Caco-2 (cell line): ENCODE data around the gene RBKS. TPM values are rescaled to one million over a fixed set of nuclear protein-coding genes. Genes with fewer than 3 reads are reported as not detected.
A peak's percentile ranks its signal among the peaks of the same experiment; 100 is the strongest.

Experiments
- BruUV-seq: library from RNA; stranded (reverse); fragments of 400-500 nt; replicated peaks from 2 replicates; lab custom pipeline; 2021; lab: Mats Ljungman, UMichigan
- CTCF ChIA-PET: fragments of 300-600 bp; sonication (Branson Sonifier 250); formaldehyde crosslinking; loops from one replicate; lab custom pipeline; 2022; ENCODE audit warnings: antibody characterized with exemption; lab: Charles Lee
- POLR2A ChIA-PET: fragments of 300-600 bp; sonication (Branson Sonifier 250); formaldehyde crosslinking; loops from one replicate; lab custom pipeline; 2022; ENCODE audit warnings: antibody characterized with exemption; lab: Charles Lee
- DNase-seq, 2 experiments: peaks; one replicate each; pipeline versions ENCODE4 v3.0.0 to v3.0.0-alpha.2; 2020 to 2022
- H3K27me3 ChIP-seq: replicated peaks from 2 replicates; pipeline ENCODE4 v1.6.0; 2011; ENCODE audit warnings: low read length; ENCODE audit not compliant: control insufficient read depth, insufficient read depth
- H3K36me3 ChIP-seq: 2 replicates; pipeline ENCODE4 v1.5.1; 2011; ENCODE audit warnings: low read length; ENCODE audit not compliant: control insufficient read depth, insufficient read depth
- H3K4me1 ChIP-seq: fragments of 250-450 bp; sonication (Bioruptor Pico); 2 replicates; pipeline ENCODE4 v1.5.1; 2020; ENCODE audit warnings: mild to moderate bottlenecking
- H3K4me3 ChIP-seq: 2 replicates; pipeline ENCODE4 v1.5.1; 2011; ENCODE audit warnings: low read depth, mild to moderate bottlenecking, control low read depth, low read length
- H3K9me3 ChIP-seq: fragments of 250-450 bp; sonication (Bioruptor Pico); 2 replicates; pipeline ENCODE4 v1.5.1; 2020; ENCODE audit warnings: mild to moderate bottlenecking, moderate library complexity
- H3K27ac Mint-ChIP-seq: one replicate; pipeline ENCODE4 v1.8.0; 2022; ENCODE audit warnings: mixed read lengths; ENCODE audit not compliant: unreplicated experiment
- H3K27me3 Mint-ChIP-seq: one replicate; pipeline ENCODE4 v1.8.0; 2022; ENCODE audit warnings: mixed read lengths; ENCODE audit not compliant: insufficient read depth, unreplicated experiment
- H3K36me3 Mint-ChIP-seq: one replicate; pipeline ENCODE4 v1.8.0; 2022; ENCODE audit warnings: mild to moderate bottlenecking, mixed read lengths; ENCODE audit not compliant: insufficient read depth, unreplicated experiment
- H3K4me1 Mint-ChIP-seq: one replicate; pipeline ENCODE4 v1.8.0; 2022; ENCODE audit warnings: low read depth, mixed read lengths; ENCODE audit not compliant: unreplicated experiment
- H3K4me3 Mint-ChIP-seq: one replicate; pipeline ENCODE4 v1.8.0; 2022; ENCODE audit warnings: mild to moderate bottlenecking, moderate library complexity, mixed read lengths; ENCODE audit not compliant: unreplicated experiment
- H3K9me3 Mint-ChIP-seq: one replicate; pipeline ENCODE4 v1.8.0; 2022; ENCODE audit warnings: mixed read lengths; ENCODE audit not compliant: unreplicated experiment
- intact Hi-C: fragments of 100-400 bp; cut with micrococcal nuclease; formaldehyde crosslinking; loops from one replicate; pipeline ENCODE4 v1.10.0; 2022; ENCODE audit not compliant: unreplicated experiment
- total RNA-seq: library from RNA; stranded (reverse); gene quantifications from 2 replicates; pipeline ENCODE4 v1.2.3, GENCODE V29; 2022
- TF ChIP-seq, protein P1 (sequence below), 2 experiments: fragments of 200-600 bp in 1 of 2; IDR thresholded peaks; 1 replicate in 1 of 2; 2 replicates in 1 of 2; pipeline versions ENCODE4 v1.5.1 to v1.8.0; 2011 to 2022; ENCODE audit warnings: antibody characterized with exemption in 1 of 2, control low read depth in 1 of 2, inconsistent platforms in 1 of 2, low read depth in 1 of 2, low read length in 1 of 2, mild to moderate bottlenecking in 1 of 2, moderate library complexity in 1 of 2; ENCODE audit not compliant: insufficient read depth in 1 of 2, severe bottlenecking in 1 of 2, unreplicated experiment in 1 of 2

Gene RBKS
- total RNA-seq, 1 experiment from 2014 or later: 7.4 TPM

DNA sequence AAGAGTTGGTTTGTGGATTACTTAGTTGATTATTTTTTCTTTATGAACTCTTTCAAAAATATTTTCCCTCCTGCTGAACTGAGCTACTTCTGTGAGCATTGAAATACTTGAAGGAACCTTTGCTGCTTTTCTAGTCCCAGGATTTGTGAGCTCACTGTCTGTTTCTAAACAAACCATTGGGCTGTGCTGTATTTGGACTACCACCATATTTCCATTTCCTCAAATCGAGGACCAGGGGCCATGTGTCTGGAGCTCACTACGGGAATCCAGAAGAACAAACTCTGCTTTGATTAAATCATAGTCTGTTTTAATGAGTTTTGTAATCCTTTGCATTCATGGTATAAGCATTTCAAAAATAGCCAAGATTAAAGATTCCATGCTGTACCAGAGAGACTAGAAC, 117.4 kb downstream of the RBKS start:
- no TSS peak for BruUV-seq
- Histone ChIP-seq H3K27me3 (no peaks in the 10 kb centered on the region), H3K4me3 (peak overlapping the region; percentile 72), H3K9me3 (no peaks in the 10 kb centered on the region), H3K4me1 (peaks cover 13% of the 10 kb centered on the region), H3K36me3 (no peaks in the 10 kb centered on the region)
- Mint-ChIP-seq H3K27me3 (no peaks in the 10 kb centered on the region), H3K4me1 (peaks cover 14% of the 10 kb centered on the region), H3K27ac (no peak overlapping the region), H3K9me3 (no peaks in the 10 kb centered on the region), H3K4me3 (peak overlapping the region; percentile 83), H3K36me3 (peaks cover 54% of the 10 kb centered on the region)
- CTCF ChIA-PET: interaction anchor here (0.7 to 2.0 kb wide), 5 partner anchors 18 to 70 kb away, joined by 3 to 6 read pairs (median 3); no protein-coding TSS in a partner anchor
- no peak for DNase-seq
- POLR2A ChIA-PET: interaction anchor here (0.6 to 2.4 kb wide), 3 partner anchors 20 to 590 kb away, joined by 3 to 8 read pairs (median 3); no protein-coding TSS in a partner anchor
- intact Hi-C loops: no loop called here
- TF ChIP-seq, protein P1, sequence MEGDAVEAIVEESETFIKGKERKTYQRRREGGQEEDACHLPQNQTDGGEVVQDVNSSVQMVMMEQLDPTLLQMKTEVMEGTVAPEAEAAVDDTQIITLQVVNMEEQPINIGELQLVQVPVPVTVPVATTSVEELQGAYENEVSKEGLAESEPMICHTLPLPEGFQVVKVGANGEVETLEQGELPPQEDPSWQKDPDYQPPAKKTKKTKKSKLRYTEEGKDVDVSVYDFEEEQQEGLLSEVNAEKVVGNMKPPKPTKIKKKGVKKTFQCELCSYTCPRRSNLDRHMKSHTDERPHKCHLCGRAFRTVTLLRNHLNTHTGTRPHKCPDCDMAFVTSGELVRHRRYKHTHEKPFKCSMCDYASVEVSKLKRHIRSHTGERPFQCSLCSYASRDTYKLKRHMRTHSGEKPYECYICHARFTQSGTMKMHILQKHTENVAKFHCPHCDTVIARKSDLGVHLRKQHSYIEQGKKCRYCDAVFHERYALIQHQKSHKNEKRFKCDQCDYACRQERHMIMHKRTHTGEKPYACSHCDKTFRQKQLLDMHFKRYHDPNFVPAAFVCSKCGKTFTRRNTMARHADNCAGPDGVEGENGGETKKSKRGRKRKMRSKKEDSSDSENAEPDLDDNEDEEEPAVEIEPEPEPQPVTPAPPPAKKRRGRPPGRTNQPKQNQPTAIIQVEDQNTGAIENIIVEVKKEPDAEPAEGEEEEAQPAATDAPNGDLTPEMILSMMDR (IDR thresholded peaks at IDR 0.05; ENCODE audit: insufficient read depth in 1 of 2, low read depth in 1 of 2, low read length in 1 of 2, severe bottlenecking in 1 of 2, unreplicated experiment in 1 of 2): no peak

DNA sequence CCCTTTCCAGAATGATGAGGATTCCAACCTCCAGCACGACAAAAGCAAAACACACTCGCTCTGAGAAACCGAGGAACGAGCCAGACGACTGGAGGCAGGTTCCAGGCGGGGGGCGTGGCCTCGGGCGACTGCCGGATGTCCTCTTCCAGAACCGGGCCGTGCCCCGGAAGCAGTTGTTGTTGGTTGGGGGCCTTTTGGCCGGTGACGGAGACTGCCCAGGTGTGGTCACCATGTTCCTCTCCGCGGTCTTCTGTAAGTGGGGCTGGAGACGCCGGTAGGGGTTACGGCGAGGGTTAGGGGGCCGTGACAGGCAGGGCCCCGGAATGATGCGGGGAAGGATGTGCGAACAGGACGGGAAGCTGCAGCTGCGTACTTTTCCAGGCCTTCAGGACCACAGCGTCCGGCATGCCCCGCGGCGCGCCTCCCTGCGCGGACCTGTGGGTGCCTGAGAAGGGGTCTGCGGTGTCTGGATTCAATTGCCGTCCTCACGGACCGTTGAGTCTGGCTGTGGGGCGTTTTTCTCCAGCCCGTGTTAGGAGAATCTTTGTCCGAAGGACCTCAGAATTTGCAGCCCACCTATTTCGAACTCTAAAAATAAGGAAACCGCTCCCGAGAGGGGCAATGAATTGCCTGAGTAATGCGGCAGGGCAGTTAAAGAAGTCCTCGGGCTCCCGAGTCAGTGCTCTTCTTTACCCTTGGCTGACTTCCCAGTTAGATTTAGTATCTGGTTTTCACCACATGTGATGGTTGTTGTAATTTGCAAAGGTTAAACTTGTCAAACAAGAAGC, 118.4 kb downstream of the RBKS start, which contains the start of gene MRPL33:
Gene MRPL33 (plus strand): TSS at position 172 of the 788 bp plus-strand sequence. CDS start 59 bp downstream, at position 231.
- Histone ChIP-seq H3K36me3 (no peaks in the 10 kb centered on the region), H3K27me3 (no peaks in the 10 kb centered on the region), H3K9me3 (no peaks in the 10 kb centered on the region), H3K4me1 (peaks cover 17% of the 10 kb centered on the region), H3K4me3 (peak within 1 kb of the TSS; percentile 72)
- Mint-ChIP-seq H3K36me3 (peaks cover 52% of the 10 kb centered on the region), H3K4me1 (peaks cover 14% of the 10 kb centered on the region), H3K4me3 (peak within 1 kb of the TSS; percentile 83), H3K9me3 (no peaks in the 10 kb centered on the region), H3K27ac (peak within 1 kb of the TSS; percentile 81), H3K27me3 (no peaks in the 10 kb centered on the region)
- TF ChIP-seq, protein P1 (IDR thresholded peaks at IDR 0.05; ENCODE audit: insufficient read depth in 1 of 2, low read depth in 1 of 2, low read length in 1 of 2, severe bottlenecking in 1 of 2, unreplicated experiment in 1 of 2): no peak
- intact Hi-C loops: loop anchor here (2.0 kb wide), 1 partner anchor 69 kb away; no protein-coding TSS in a partner anchor
- ChIA-PET POLR2A (interaction anchor here (0.6 to 2.4 kb wide), 6 partner anchors 19 to 591 kb away, joined by 3 to 8 read pairs (median 4); partner anchors contain the start of genes BABAM2 and RBKS), CTCF (interaction anchor here (0.6 to 2.0 kb wide), 3 partner anchors 48 to 72 kb away, joined by 3 to 6 read pairs (median 3); no protein-coding TSS in a partner anchor)
- peak; percentile 96 to 98 for DNase-seq
- BruUV-seq: TSS peak; percentile 38

DNA sequence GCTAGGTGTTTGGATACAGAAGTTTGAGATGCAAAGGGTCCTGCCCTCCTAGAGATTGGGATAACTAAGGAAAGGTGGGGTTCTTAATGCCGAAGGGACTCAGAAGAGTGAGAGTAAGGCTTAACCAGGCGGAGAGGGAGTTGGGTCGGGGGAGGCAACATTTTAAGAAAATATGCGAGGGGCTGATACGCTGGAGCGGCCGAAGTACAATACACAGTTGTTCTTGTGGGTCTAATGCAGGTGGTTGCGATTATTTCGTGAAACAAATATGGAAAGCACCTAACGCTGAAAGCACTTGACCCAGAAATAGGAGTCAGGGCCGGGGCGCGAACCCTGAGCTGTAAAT, 119.0 kb downstream of the RBKS start:
- H3K4me1 Mint-ChIP-seq: peaks cover 19% of the 10 kb centered on the region
- Histone ChIP-seq H3K9me3 (no peaks in the 10 kb centered on the region), H3K27me3 (no peaks in the 10 kb centered on the region), H3K4me3 (peak overlapping the region; percentile 72), H3K4me1 (peaks cover 23% of the 10 kb centered on the region), H3K36me3 (no peaks in the 10 kb centered on the region)
- BruUV-seq: TSS peak; percentile 94
- H3K36me3 Mint-ChIP-seq: peaks cover 55% of the 10 kb centered on the region
- peak overlapping the region; percentile 83 for H3K4me3 Mint-ChIP-seq
- no peaks in the 10 kb centered on the region for H3K9me3 Mint-ChIP-seq
- no peaks in the 10 kb centered on the region for H3K27me3 Mint-ChIP-seq
- DNase-seq: no peak
- intact Hi-C loops: loop anchor here (2.0 kb wide), 1 partner anchor 68 kb away; no protein-coding TSS in a partner anchor
- POLR2A ChIA-PET: interaction anchor here (1.0 to 2.4 kb wide), 4 partner anchors 19 to 67 kb away, joined by 3 to 8 read pairs (median 4); no protein-coding TSS in a partner anchor
- TF ChIP-seq, protein P1 (IDR thresholded peaks at IDR 0.05; ENCODE audit: insufficient read depth in 1 of 2, low read depth in 1 of 2, low read length in 1 of 2, severe bottlenecking in 1 of 2, unreplicated experiment in 1 of 2): no peak
- CTCF ChIA-PET: interaction anchor here (0.6 kb wide), 1 partner anchor 72 kb away, joined by 3 read pairs; no protein-coding TSS in a partner anchor
- peak overlapping the region; percentile 81 for H3K27ac Mint-ChIP-seq
